C4-2B (cell line): Measurements from ENCODE around the gene NFIC.

Source experiments
- CTCF ChIP-seq: fragments of 450-650 bp; conservative IDR thresholded peaks from 2 replicates; pipeline ENCODE4 v1.5.1; 2017; ENCODE audit warnings: mild to moderate bottlenecking
- ZFX ChIP-seq: fragments of 450-650 bp; IDR thresholded peaks from 2 replicates; pipeline ENCODE4 v1.6.1; 2017

GRCh38 chr19:3491396-3492119, 125.2 kb downstream of the NFIC start:
- no peak for TF ChIP-seq CTCF
- no peak for TF ChIP-seq ZFX
